ENCODE data around the gene KCTD5. TPM values are rescaled to one million over a fixed set of nuclear protein-coding genes. Genes with fewer than 3 reads are reported as not detected.

The KCTD5 gene
- polyA plus RNA-seq, 1 donor from 2014 or later = 42.7 TPM

GRCh38 chr16:2701713-2702437, 19.6 kb downstream of the KCTD5 start:
- no peak overlapping the region for H3K27ac ChIP-seq (ENCODE audit: low read length)
- H2AFZ ChIP-seq (ENCODE audit: low read depth, low read length) = no peak overlapping the region
- H3K9me3 ChIP-seq (ENCODE audit: low read length) = no peaks in the 10 kb centered on the region
- H3K4me2 ChIP-seq (ENCODE audit: low read length) = no peak overlapping the region
- H3K79me2 ChIP-seq (replicated peaks; ENCODE audit: insufficient read depth, low read length) = no peaks in the 10 kb centered on the region
- no peak overlapping the region for H3K9ac ChIP-seq (ENCODE audit: low read length)
- no peaks in the 10 kb centered on the region for H3K9me2 ChIP-seq (ENCODE audit: insufficient read depth, low read length)
- H3K27me3 ChIP-seq (ENCODE audit: insufficient read depth, low read depth, low read length) = no peaks in the 10 kb centered on the region
- no peaks in the 10 kb centered on the region for H3K36me3 ChIP-seq (ENCODE audit: insufficient read depth, low read length)
- no peak for TF ChIP-seq MXI1 (conservative IDR thresholded peaks at IDR 0.05; ENCODE audit: poor library complexity, severe bottlenecking)
- H3F3A ChIP-seq (ENCODE audit: insufficient read depth, low read length, poor library complexity, severe bottlenecking) = no peaks in the 10 kb centered on the region
- no peak overlapping the region for H3K4me3 ChIP-seq (ENCODE audit: low read length)
- no peaks in the 10 kb centered on the region for H4K20me1 ChIP-seq (ENCODE audit: insufficient read depth)

- H3K9ac ChIP-seq (ENCODE audit: low read length) = no peak overlapping the region
- H3K27me3 ChIP-seq (ENCODE audit: insufficient read depth, low read depth, low read length) = no peaks in the 10 kb centered on the region
- H4K20me1 ChIP-seq (ENCODE audit: insufficient read depth) = no peaks in the 10 kb centered on the region
- no peaks in the 10 kb centered on the region for H3K36me3 ChIP-seq (ENCODE audit: insufficient read depth, low read length)
- H3K4me2 ChIP-seq (ENCODE audit: low read length) = no peak overlapping the region
- H3K9me3 ChIP-seq (ENCODE audit: low read length) = no peaks in the 10 kb centered on the region
- H3K9me2 ChIP-seq (ENCODE audit: insufficient read depth, low read length) = no peaks in the 10 kb centered on the region
- no peak overlapping the region for H3K4me3 ChIP-seq (ENCODE audit: low read length)
- H3F3A ChIP-seq (ENCODE audit: insufficient read depth, low read length, poor library complexity, severe bottlenecking) = no peaks in the 10 kb centered on the region
- H3K79me2 ChIP-seq (replicated peaks; ENCODE audit: insufficient read depth, low read length) = no peaks in the 10 kb centered on the region
- H3K27ac ChIP-seq (ENCODE audit: low read length) = no peak overlapping the region
- no peak for TF ChIP-seq TAF1 (IDR thresholded peaks at IDR 0.05; ENCODE audit: low read depth)
- no peak for TF ChIP-seq RAD21 (conservative IDR thresholded peaks at IDR 0.05)
- TF ChIP-seq POLR2AphosphoS5 (IDR thresholded peaks at IDR 0.05) = no peak
- TF ChIP-seq EP300 (conservative IDR thresholded peaks at IDR 0.05; ENCODE audit: poor library complexity, severe bottlenecking) = no peak
- no peak for TF ChIP-seq MXI1 (conservative IDR thresholded peaks at IDR 0.05; ENCODE audit: poor library complexity, severe bottlenecking)
- TF ChIP-seq REST (IDR thresholded peaks at IDR 0.05; ENCODE audit: borderline replicate concordance) = no peak
- no peak for TF ChIP-seq CTCF (IDR thresholded peaks at IDR 0.05; ENCODE audit: poor library complexity, severe bottlenecking)
- no peak for TF ChIP-seq SMC3 (conservative IDR thresholded peaks at IDR 0.05; ENCODE audit: poor library complexity)
- TF ChIP-seq EZH2 (IDR thresholded peaks at IDR 0.05; ENCODE audit: borderline replicate concordance, insufficient read depth, low read length, poor library complexity, severe bottlenecking) = no peak
- no peak overlapping the region for H2AFZ ChIP-seq (ENCODE audit: low read depth, low read length)
These were observed 20.1 kb downstream of the KCTD5 start for GRCh38 chr16:2702438-2702825.

Measured in neural cell (in vitro differentiated cells).